GM13976 (cell line): ENCODE results near the gene CYP39A1.

Experiments used
- DNase-seq: peaks from one replicate; pipeline ENCODE4 v3.0.0; 2012; ENCODE audit warnings: low spot score
- in situ Hi-C: fragments of 300-500 bp; cut with MboI; formaldehyde crosslinking; loops from one replicate; pipeline ENCODE4 v1.12.0; 2022; ENCODE audit warnings: low sequenced_read_pairs, mixed read lengths, inconsistent platforms; ENCODE audit not compliant: unreplicated experiment
- TF ChIP-seq, protein P1 (sequence below): IDR thresholded peaks from 2 replicates; pipeline ENCODE4 v1.5.1; 2012; ENCODE audit warnings: borderline replicate concordance, mild to moderate bottlenecking; ENCODE audit not compliant: insufficient read depth; ENCODE audit errors: extremely low read depth, missing control alignments, control extremely low read depth

CYP39A1 gene

DNA sequence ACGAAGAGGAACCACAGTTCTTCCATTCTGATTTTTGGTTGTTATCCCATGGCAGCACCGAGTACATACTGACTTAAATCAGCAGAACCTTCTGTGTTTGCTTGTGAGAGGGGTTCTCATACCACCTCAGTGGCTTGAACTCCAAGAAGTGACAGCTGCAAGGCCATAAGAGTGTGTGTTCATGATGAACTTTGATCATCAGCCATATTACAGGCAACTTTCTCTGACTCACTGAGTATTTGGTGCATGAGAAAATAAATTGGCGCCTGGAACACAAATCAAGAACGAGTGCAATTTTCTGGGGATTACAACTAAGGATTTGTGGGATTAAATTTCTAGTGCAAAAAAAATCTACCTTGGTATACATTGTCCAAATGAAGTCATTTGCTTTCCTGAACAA is 68.9 kb downstream of the CYP39A1 start:
- TF ChIP-seq, protein P1, sequence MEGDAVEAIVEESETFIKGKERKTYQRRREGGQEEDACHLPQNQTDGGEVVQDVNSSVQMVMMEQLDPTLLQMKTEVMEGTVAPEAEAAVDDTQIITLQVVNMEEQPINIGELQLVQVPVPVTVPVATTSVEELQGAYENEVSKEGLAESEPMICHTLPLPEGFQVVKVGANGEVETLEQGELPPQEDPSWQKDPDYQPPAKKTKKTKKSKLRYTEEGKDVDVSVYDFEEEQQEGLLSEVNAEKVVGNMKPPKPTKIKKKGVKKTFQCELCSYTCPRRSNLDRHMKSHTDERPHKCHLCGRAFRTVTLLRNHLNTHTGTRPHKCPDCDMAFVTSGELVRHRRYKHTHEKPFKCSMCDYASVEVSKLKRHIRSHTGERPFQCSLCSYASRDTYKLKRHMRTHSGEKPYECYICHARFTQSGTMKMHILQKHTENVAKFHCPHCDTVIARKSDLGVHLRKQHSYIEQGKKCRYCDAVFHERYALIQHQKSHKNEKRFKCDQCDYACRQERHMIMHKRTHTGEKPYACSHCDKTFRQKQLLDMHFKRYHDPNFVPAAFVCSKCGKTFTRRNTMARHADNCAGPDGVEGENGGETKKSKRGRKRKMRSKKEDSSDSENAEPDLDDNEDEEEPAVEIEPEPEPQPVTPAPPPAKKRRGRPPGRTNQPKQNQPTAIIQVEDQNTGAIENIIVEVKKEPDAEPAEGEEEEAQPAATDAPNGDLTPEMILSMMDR, result no peak
- in situ Hi-C loops, result no loop called here

DNA sequence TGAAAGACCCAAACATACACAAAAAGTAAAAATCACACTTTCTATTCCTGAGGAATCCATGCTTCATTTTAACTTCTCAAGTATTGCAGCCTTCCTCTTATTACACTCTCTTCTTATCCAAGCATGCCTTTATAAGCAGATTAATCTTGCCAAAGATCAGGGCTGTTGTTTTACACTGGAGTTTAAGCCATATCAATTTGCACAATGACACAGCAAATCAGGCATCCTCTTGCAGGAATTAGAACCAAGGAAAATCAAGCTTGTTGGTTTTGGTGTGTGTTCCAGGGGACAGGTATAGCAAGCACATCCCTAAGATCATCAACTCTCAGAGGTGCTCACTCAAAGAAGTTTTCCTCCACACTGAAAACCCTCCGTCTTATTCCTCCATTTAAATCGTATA is 69.5 kb downstream of the CYP39A1 start:
- no peak for DNase-seq
- in situ Hi-C loops, result no loop called here
- TF ChIP-seq, protein P1, result no peak

More for the DNA sequence above, 68.9 kb downstream of the CYP39A1 start:
- DNase-seq, result no peak

GRCh38 chr6:46581459-46582177 is 71.0 kb downstream of the CYP39A1 start:
- no peak for DNase-seq
- TF ChIP-seq, protein P1, result no peak
- in situ Hi-C loops, result no loop called here

DNA sequence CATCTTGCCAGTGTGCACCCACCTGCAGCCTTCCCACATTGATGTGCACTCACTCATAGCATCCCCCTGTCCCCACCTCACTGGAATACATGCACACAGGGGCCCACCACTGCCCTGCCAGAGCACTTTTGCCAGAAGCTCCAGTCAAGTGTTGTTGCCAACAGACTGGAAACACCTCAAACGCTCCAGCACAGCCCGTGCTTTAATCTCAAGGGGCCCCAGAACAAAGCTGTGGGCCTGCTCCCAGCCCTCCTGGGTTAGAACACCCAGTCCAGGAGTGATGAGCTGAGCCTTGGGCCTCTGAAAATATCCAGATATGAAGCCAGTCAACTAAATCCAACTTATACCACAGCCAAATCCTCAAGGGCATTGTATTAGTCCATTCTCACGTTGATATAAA is 77.1 kb downstream of the CYP39A1 start:
- TF ChIP-seq, protein P1, result no peak
- no peak for DNase-seq
- in situ Hi-C loops, result no loop called here

DNA sequence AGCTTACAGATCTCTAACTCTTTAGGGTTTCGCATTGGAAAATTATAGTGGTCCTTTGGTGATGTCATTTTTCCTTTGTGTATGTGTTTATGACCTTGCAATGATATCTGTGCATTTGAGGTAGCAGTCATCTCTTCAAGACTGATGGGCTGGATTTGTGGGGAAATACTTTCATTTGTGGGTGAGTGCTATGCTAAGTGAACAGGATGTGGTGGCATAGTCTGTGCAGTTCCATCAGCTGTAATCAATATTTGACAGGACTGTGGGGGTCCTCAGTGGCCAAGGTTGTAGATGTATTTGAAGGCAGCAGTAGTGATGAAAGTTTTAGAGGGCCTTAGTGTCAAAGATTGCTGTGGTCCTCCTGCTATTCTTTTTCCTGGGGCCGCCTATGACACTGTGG is 79.5 kb downstream of the CYP39A1 start:
- no peak for DNase-seq
- in situ Hi-C loops, result no loop called here
- TF ChIP-seq, protein P1, result no peak

GRCh38 chr6:46565531-46565930 is 87.1 kb downstream of the CYP39A1 start:
- TF ChIP-seq, protein P1, result no peak
- in situ Hi-C loops, result no loop called here
- no peak for DNase-seq
